H1 (cell line): Measurements from ENCODE around the gene ALPL. TPM values are rescaled to one million over a fixed set of nuclear protein-coding genes. Genes with fewer than 3 reads are reported as not detected.

ENCODE experiments used
- CTCF ChIA-PET: fragments of 300-600 bp; sonication (Branson Sonifier 250); formaldehyde crosslinking; loops from one replicate; lab custom pipeline; 2021; ENCODE audit not compliant: partially characterized antibody; lab: Charles Lee
- POLR2A ChIA-PET: fragments of 300-600 bp; sonication (Branson Sonifier 250); formaldehyde crosslinking; loops from one replicate; lab custom pipeline; 2021; ENCODE audit warnings: inconsistent platforms; ENCODE audit not compliant: partially characterized antibody; lab: Charles Lee
- DNase-seq, 2 experiments: peaks; one replicate each; pipeline versions ENCODE4 v3.0.0 to v3.0.0-alpha.2; 2010 to 2022; ENCODE audit warnings: low spot score in 2 of 2, low read depth in 1 of 2, mixed read lengths in 1 of 2
- FAIRE-seq: peaks from 2 replicates; lab custom pipeline; 2011; peaks lifted over from hg19 to GRCh38; lab: Jason Lieb, UNC
- H2AFZ ChIP-seq: 2 replicates; pipeline ENCODE4 v1.8.1; 2012; ENCODE audit warnings: low read length, inconsistent platforms
- H2AK5ac ChIP-seq: 2 replicates; pipeline ENCODE4 v1.6.1; 2013; ENCODE audit warnings: low read depth, low read length
- H2BK120ac ChIP-seq: replicated peaks from 2 replicates; pipeline ENCODE3; 2013; ENCODE audit warnings: low read depth, low read length, inconsistent platforms
- H2BK12ac ChIP-seq: 2 replicates; pipeline ENCODE4 v1.6.1; 2013; ENCODE audit warnings: low read depth, low read length
- H2BK15ac ChIP-seq: 2 replicates; pipeline ENCODE4 v1.6.1; 2013; ENCODE audit warnings: low read length
- H2BK20ac ChIP-seq: 2 replicates; pipeline ENCODE4 v1.6.1; 2013; ENCODE audit warnings: low read length
- H2BK5ac ChIP-seq: 2 replicates; pipeline ENCODE4 v1.6.1; 2013; ENCODE audit warnings: low read depth, low read length
- H3K14ac ChIP-seq: 2 replicates; pipeline ENCODE4 v1.6.1; 2013; ENCODE audit warnings: inconsistent platforms; ENCODE audit not compliant: insufficient read length
- H3K18ac ChIP-seq: 2 replicates; pipeline ENCODE4 v1.6.1; 2013; ENCODE audit warnings: low read length; ENCODE audit errors: extremely low read depth
- H3K23ac ChIP-seq: 2 replicates; pipeline ENCODE4 v1.6.1; 2013; ENCODE audit warnings: inconsistent platforms; ENCODE audit not compliant: insufficient read length
- H3K23me2 ChIP-seq: 2 replicates; pipeline ENCODE4 v1.6.1; 2013; ENCODE audit warnings: low read depth, low read length
- H3K27ac ChIP-seq: 2 replicates; pipeline ENCODE4 v1.6.1; 2011; ENCODE audit warnings: low read depth, low read length, inconsistent platforms
- H3K27me3 ChIP-seq, 4 experiments: replicated peaks in 1 of 4; 1 replicate in 1 of 4; 2 replicates in 3 of 4; pipeline versions ENCODE4 v1.6.1 to v1.8.1; 2011 to 2013; ENCODE audit warnings: low read length in 3 of 4, mild to moderate bottlenecking in 3 of 4, inconsistent platforms in 2 of 4, mixed read lengths in 2 of 4, moderate library complexity in 1 of 4; ENCODE audit not compliant: control insufficient read depth in 3 of 4, insufficient read depth in 3 of 4; ENCODE audit errors: extremely low read depth in 1 of 4
- H3K36me3 ChIP-seq, 4 experiments: 2 replicates each; pipeline versions ENCODE4 v1.6.1 to v1.8.1; 2011 to 2013; ENCODE audit warnings: mild to moderate bottlenecking in 4 of 4, low read length in 3 of 4, moderate library complexity in 2 of 4, control low read depth in 1 of 4, inconsistent platforms in 1 of 4; ENCODE audit not compliant: insufficient read depth in 4 of 4, control insufficient read depth in 2 of 4
- H3K4ac ChIP-seq: replicated peaks from 2 replicates; pipeline ENCODE3; 2013; ENCODE audit warnings: low read length, low read depth, mixed read lengths, inconsistent platforms; ENCODE audit not compliant: insufficient read length
- H3K4me1 ChIP-seq, 4 experiments: replicated peaks in 1 of 4; 1 replicate in 1 of 4; 2 replicates in 3 of 4; pipeline versions ENCODE4 v1.6.1 to v1.8.1; 2011 to 2013; ENCODE audit warnings: low read length in 3 of 4, inconsistent platforms in 2 of 4, mixed read lengths in 1 of 4; ENCODE audit not compliant: insufficient read depth in 4 of 4, control insufficient read depth in 3 of 4
- H3K4me2 ChIP-seq, 2 experiments: 2 replicates each; pipeline versions ENCODE4 v1.6.1 to v1.8.1; 2011 to 2013; ENCODE audit warnings: low read depth in 2 of 2, low read length in 2 of 2, control low read depth in 1 of 2, inconsistent platforms in 1 of 2, mild to moderate bottlenecking in 1 of 2; ENCODE audit not compliant: insufficient read depth in 1 of 2
- H3K4me3 ChIP-seq, 4 experiments: fragments of 200-600, 300-600 bp in 1 of 4; sonication (generic), shearing (Covaris generic), sonication (Bioruptor Twin) in 1 of 4; 2 replicates each; pipeline versions ENCODE4 v1.5.1 to v1.8.1; 2011 to 2016; ENCODE audit warnings: low read length in 4 of 4, low read depth in 3 of 4, control low read depth in 2 of 4, inconsistent platforms in 2 of 4, mild to moderate bottlenecking in 2 of 4, mixed read lengths in 1 of 4, moderate library complexity in 1 of 4; ENCODE audit not compliant: insufficient read depth in 2 of 4; ENCODE audit errors: extremely low read depth in 1 of 4
- H3K56ac ChIP-seq: replicated peaks from 2 replicates; pipeline ENCODE3; 2013; ENCODE audit warnings: low read depth, mild to moderate bottlenecking, mixed read lengths, low read length, inconsistent platforms; ENCODE audit not compliant: insufficient read length
- H3K79me1 ChIP-seq: 2 replicates; pipeline ENCODE4 v1.6.1; 2013; ENCODE audit warnings: low read depth, low read length, control low read depth
- H3K79me2 ChIP-seq, 2 experiments: 2 replicates each; pipeline versions ENCODE4 v1.6.1 to v1.8.1; 2012 to 2013; ENCODE audit warnings: low read length in 2 of 2, mild to moderate bottlenecking in 2 of 2, inconsistent platforms in 1 of 2; ENCODE audit not compliant: insufficient read depth in 2 of 2, control insufficient read depth in 1 of 2
- H3K9ac ChIP-seq, 4 experiments: replicated peaks in 1 of 4; 1 replicate in 1 of 4; 2 replicates in 3 of 4; pipeline versions ENCODE4 v1.6.1 to v1.8.1; 2011 to 2013; ENCODE audit warnings: low read depth in 3 of 4, low read length in 3 of 4, control low read depth in 2 of 4, mild to moderate bottlenecking in 2 of 4, moderate library complexity in 2 of 4, inconsistent platforms in 1 of 4; ENCODE audit errors: extremely low read depth in 1 of 4
- H3K9me3 ChIP-seq, 2 experiments: 2 replicates each; pipeline versions ENCODE4 v1.6.1 to v1.8.1; 2012 to 2013; ENCODE audit warnings: mild to moderate bottlenecking in 2 of 2, moderate library complexity in 2 of 2, control low read depth in 1 of 2, inconsistent platforms in 1 of 2, low read depth in 1 of 2, low read length in 1 of 2, mixed read lengths in 1 of 2; ENCODE audit not compliant: insufficient read depth in 2 of 2
- H4K20me1 ChIP-seq, 2 experiments: replicated peaks in 1 of 2; 2 replicates each; pipeline versions ENCODE3 to v1.8.1; 2011 to 2013; ENCODE audit warnings: inconsistent platforms in 2 of 2, low read length in 2 of 2, mild to moderate bottlenecking in 1 of 2; ENCODE audit not compliant: insufficient read depth in 2 of 2, control insufficient read depth in 1 of 2
- H4K5ac ChIP-seq: 2 replicates; pipeline ENCODE4 v1.6.1; 2013; ENCODE audit warnings: low read length, low read depth, mixed read lengths, inconsistent platforms; ENCODE audit not compliant: insufficient read length
- H4K8ac ChIP-seq: 2 replicates; pipeline ENCODE4 v1.8.0; 2013; ENCODE audit warnings: mild to moderate bottlenecking, moderate library complexity, low read length, inconsistent platforms; ENCODE audit not compliant: insufficient read depth; ENCODE audit errors: extremely low read depth
- H4K91ac ChIP-seq: replicated peaks from 2 replicates; pipeline ENCODE3; 2013; ENCODE audit warnings: low read length, mixed read lengths, inconsistent platforms; ENCODE audit not compliant: insufficient read length
- CEBPB ChIP-seq: IDR thresholded peaks from 2 replicates; pipeline ENCODE4 v1.6.1; 2012; ENCODE audit warnings: low read depth, low read length
- CHD2 ChIP-seq: IDR thresholded peaks from 2 replicates; pipeline ENCODE4 v1.6.1; 2012; ENCODE audit warnings: low read length, improper control_type of control experiment
- CREB1 ChIP-seq: IDR thresholded peaks from 2 replicates; pipeline ENCODE4 v1.6.1; 2012; ENCODE audit warnings: inconsistent platforms
- EGR1 ChIP-seq: IDR thresholded peaks from 2 replicates; pipeline ENCODE4 v1.6.1; 2011; ENCODE audit warnings: low read depth, low read length, borderline replicate concordance
- GABPA ChIP-seq: IDR thresholded peaks from 2 replicates; pipeline ENCODE4 v1.6.1; 2011; ENCODE audit warnings: mild to moderate bottlenecking, low read length, moderate library complexity, borderline replicate concordance; ENCODE audit not compliant: insufficient read depth
- JUN ChIP-seq: IDR thresholded peaks from 2 replicates; pipeline ENCODE4 v1.6.1; 2011; ENCODE audit warnings: low read depth, mild to moderate bottlenecking, improper control_type of control experiment, low read length
- KDM1A ChIP-seq: fragments of 200-600, 300-600 bp; sonication (generic); IDR thresholded peaks from 2 replicates; pipeline ENCODE4 v1.7.1; 2016; ENCODE audit warnings: mild to moderate bottlenecking, low read length, borderline replicate concordance
- KDM5A ChIP-seq: fragments of 200-600 bp; IDR thresholded peaks from 2 replicates; pipeline ENCODE4 v1.7.1; 2012; ENCODE audit warnings: mild to moderate bottlenecking, low read length, inconsistent platforms, mixed read lengths
- PHF8 ChIP-seq: fragments of 200-600 bp; sonication (generic); conservative IDR thresholded peaks from 2 replicates; pipeline ENCODE4 v1.7.1; 2012; ENCODE audit warnings: low read depth, mild to moderate bottlenecking, inconsistent platforms, low read length, moderate library complexity
- POLR2A ChIP-seq, 2 experiments: IDR thresholded peaks; 1 replicate in 1 of 2; 2 replicates in 1 of 2; pipeline ENCODE4 v1.6.1; 2011; ENCODE audit warnings: low read depth in 2 of 2, low read length in 2 of 2, mild to moderate bottlenecking in 2 of 2; ENCODE audit errors: control extremely low read depth in 1 of 2
- SP1 ChIP-seq: IDR thresholded peaks from 2 replicates; pipeline ENCODE4 v1.6.1; 2011; ENCODE audit warnings: low read depth, low read length
- TBP ChIP-seq: IDR thresholded peaks from 2 replicates; pipeline ENCODE4 v1.6.1; 2011; ENCODE audit warnings: low read depth, low read length, improper control_type of control experiment
- WGBS, 2 experiments: shearing (Covaris generic) in 1 of 2; methylation state at CpG; one replicate each; pipeline versions ENCODE4 v1.1.6 to v1.1.7; 2013 to 2015; ENCODE audit warnings: low lambda C conversion rate in 2 of 2, mixed read lengths in 2 of 2, inconsistent platforms in 1 of 2, low coverage in 1 of 2, missing lambda C conversion rate in 1 of 2; ENCODE audit not compliant: insufficient replicate concordance in 2 of 2, insufficient coverage in 1 of 2, insufficient read length in 1 of 2; ENCODE audit errors: extremely low coverage in 1 of 2, missing lambda C conversion rate in 1 of 2; 5-methylcytosine and 5-hydroxymethylcytosine counted together
- polyA plus RNA-seq, 7 experiments: library from polyadenylated mRNA; depleted of rRNA in 3 of 7; stranded (reverse) in 5 of 7; unstranded in 2 of 7; fragments of >200 nt in 5 of 7; fragments of 200-250 nt in 2 of 7; gene quantifications; 1 replicate in 5 of 7; 2 replicates in 1 of 7; 4 replicates in 1 of 7; pipeline versions ENCODE4 v1.2.1 to v1.2.3, GENCODE V29; 2011 to 2013; ENCODE audit warnings: missing spikeins in 2 of 7, mixed read lengths in 2 of 7
- total RNA-seq: library from RNA; stranded (reverse); fragmentation: NEBNext Ultra II Directional; extraction: Animal tissue kit (Norgen Biotek cat#: 25700); gene quantifications from 2 replicates; pipeline ENCODE4 v1.2.1, GENCODE V29; 2021
- TF ChIP-seq, protein P1 (sequence below), 3 experiments: IDR thresholded peaks; 1 replicate in 2 of 3; 2 replicates in 1 of 3; pipeline versions ENCODE4 v1.5.1 to v1.6.1; 2011; ENCODE audit warnings: low read length in 3 of 3, mild to moderate bottlenecking in 3 of 3, inconsistent platforms in 2 of 3, low read depth in 1 of 3, moderate library complexity in 1 of 3; ENCODE audit not compliant: insufficient read depth in 1 of 3; ENCODE audit errors: control extremely low read depth in 1 of 3

Gene ALPL
- total and polyA plus RNA-seq, 2 of the 8 experiments (the other 6 are each of a cell fraction or from before 2014, with no cell fraction given) = 175 to 362 TPM

GRCh38 chr1:21541835-21542234, 32.6 kb downstream of the ALPL start:
- CTCF ChIA-PET = interaction anchor here (0.9 to 13.3 kb wide), 12 partner anchors 9 to 324 kb away, joined by 3 to 372 read pairs (median 6); partner anchors contain the start of gene ALPL
- Histone ChIP-seq H3K14ac (no peak overlapping the region), H3K36me3 (no peaks in the 10 kb centered on the region), H3K9me3 (no peaks in the 10 kb centered on the region), H3K4me3 (no peak overlapping the region), H3K79me2 (peaks cover 5 to 61% of the 10 kb centered on the region in 2 experiments; a peak in 3 of 4 replicates), H3K18ac (no peak overlapping the region), H3K79me1 (peaks cover 26% of the 10 kb centered on the region), H2BK5ac (no peak overlapping the region), H4K20me1 (peaks cover 8 to 19% of the 10 kb centered on the region in 2 experiments), H3K27me3 (no peaks in the 10 kb centered on the region), H3K23me2 (no peaks in the 10 kb centered on the region), H2AK5ac (no peak overlapping the region), H2BK120ac (no peak overlapping the region), H3K4me2 (no peak overlapping the region), H4K5ac (no peak overlapping the region), H3K56ac (no peak overlapping the region), H2BK12ac (no peak overlapping the region), H3K27ac (peak overlapping the region; percentile 39; the same call in 1 of the 2 replicates), H3K4me1 (peaks cover 10 to 28% (median 17%) of the 10 kb centered on the region in 4 experiments), H4K91ac (no peak overlapping the region), H3K23ac (no peak overlapping the region), H2BK20ac (no peak overlapping the region), H2AFZ (no peak overlapping the region), H3K4ac (no peak overlapping the region), H3K9ac (no peak overlapping the region), H4K8ac (no peak overlapping the region), H2BK15ac (no peak overlapping the region)
- WGBS, 2 experiments = 93% methylated on average over 3 of the region's 3 CpGs; no CpG with 5 or more reads in 1 of the 2 experiments
- DNase-seq (no peak), FAIRE-seq (no peak)
- TF ChIP-seq JUN (no peak), KDM1A (no peak), SP1 (no peak), EGR1 (no peak), TBP (no peak), CHD2 (no peak), CEBPB (no peak), KDM5A (no peak), PHF8 (no peak), CREB1 (no peak), GABPA (no peak), POLR2A (IDR thresholded peaks at IDR 0.05; ENCODE audit: control extremely low read depth in 1 of 2, low read depth in 2 of 2, low read length in 2 of 2) (no peak)
- TF ChIP-seq, protein P1, sequence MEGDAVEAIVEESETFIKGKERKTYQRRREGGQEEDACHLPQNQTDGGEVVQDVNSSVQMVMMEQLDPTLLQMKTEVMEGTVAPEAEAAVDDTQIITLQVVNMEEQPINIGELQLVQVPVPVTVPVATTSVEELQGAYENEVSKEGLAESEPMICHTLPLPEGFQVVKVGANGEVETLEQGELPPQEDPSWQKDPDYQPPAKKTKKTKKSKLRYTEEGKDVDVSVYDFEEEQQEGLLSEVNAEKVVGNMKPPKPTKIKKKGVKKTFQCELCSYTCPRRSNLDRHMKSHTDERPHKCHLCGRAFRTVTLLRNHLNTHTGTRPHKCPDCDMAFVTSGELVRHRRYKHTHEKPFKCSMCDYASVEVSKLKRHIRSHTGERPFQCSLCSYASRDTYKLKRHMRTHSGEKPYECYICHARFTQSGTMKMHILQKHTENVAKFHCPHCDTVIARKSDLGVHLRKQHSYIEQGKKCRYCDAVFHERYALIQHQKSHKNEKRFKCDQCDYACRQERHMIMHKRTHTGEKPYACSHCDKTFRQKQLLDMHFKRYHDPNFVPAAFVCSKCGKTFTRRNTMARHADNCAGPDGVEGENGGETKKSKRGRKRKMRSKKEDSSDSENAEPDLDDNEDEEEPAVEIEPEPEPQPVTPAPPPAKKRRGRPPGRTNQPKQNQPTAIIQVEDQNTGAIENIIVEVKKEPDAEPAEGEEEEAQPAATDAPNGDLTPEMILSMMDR (IDR thresholded peaks at IDR 0.05; ENCODE audit: control extremely low read depth in 1 of 3, insufficient read depth in 1 of 3, low read depth in 1 of 3, low read length in 3 of 3) = no peak
- POLR2A ChIA-PET = interaction anchor here (1.5 kb wide), 1 partner anchor 10 kb away, joined by 4 read pairs; no protein-coding TSS in a partner anchor
